GM19463 (cell line): ENCODE data around the gene SEMA3B.
"Not testable (repeated sequence)": the region's sequence is repeated elsewhere in the genome, so short reads cannot be mapped to it uniquely, and the experiment has no call there.

Source experiments
- ATAC-seq: cut with Tn5 transposase; IDR thresholded peaks from one replicate; pipeline ENCODE4 v1.9.1; 2021; ENCODE audit warnings: mild to moderate bottlenecking, moderate library complexity; ENCODE audit not compliant: unreplicated experiment

Gene SEMA3B

DNA sequence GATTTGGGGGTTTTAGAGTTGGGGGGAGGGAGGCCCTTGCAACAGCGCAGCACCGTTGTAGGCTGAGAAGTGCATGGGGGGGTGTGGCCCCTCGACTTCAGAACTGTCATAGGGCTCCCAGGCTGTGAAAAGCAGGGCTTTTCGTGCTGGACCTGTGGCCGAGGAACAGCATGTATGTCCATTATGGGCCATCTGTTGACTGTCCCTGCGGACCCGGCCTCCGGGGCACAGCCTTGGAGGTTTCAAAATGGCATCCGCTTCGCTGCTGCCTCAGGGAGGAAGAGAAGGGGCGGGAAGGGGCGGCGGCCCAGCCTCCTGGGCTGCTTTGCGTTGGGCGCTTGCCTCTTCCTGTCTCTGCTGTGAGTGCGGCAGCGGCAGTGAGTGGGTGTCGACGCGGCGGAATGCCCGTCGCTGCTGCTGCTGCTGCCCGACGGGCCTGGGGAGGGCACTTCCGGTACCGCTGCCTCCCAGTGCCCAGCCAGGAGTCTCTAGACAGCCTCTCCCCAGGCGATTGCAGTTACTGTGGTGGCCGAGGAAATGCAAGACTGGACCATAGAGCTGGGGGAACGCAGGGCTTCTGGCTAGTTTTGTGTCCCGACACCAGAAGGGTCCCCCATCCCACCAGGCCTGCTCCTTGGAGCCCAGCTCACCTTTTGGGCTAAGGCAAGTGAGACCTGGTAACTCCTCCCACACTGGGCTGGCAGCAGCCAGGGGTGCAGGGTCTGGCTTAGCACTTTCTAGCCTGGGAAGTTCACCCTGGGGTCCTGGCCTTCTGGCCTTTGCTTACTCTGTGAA lies 31.0 kb upstream of the SEMA3B start:
- ATAC-seq: peak; percentile 37

DNA sequence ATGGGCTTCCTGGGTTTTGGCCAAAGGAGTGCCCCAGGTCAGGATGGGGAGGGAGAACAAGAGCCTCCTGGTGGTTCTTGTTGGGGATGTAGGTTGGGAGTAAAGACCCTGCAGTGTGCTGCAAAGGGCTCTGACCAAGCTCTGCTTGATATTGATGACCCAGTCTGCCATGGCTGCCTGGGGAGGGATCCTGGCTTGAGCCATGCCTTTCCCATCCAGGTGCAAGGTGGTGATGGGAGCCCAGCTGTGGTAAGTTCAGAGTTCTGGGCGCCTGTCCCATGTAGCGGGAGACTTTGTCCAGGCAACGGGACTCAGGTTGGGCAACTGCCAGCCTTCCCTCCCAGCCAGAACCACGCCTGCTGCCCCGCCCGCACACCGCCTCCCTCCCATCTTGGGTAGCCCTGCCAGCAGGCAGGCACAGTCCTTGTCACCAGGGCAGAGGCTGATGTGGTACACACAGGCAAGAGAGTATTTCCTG lies 30.4 kb upstream of the SEMA3B start:
- ATAC-seq: no peak

GRCh38 chr3:50239649-50240048 lies 29.3 kb upstream of the SEMA3B start:
- no peak for ATAC-seq

DNA sequence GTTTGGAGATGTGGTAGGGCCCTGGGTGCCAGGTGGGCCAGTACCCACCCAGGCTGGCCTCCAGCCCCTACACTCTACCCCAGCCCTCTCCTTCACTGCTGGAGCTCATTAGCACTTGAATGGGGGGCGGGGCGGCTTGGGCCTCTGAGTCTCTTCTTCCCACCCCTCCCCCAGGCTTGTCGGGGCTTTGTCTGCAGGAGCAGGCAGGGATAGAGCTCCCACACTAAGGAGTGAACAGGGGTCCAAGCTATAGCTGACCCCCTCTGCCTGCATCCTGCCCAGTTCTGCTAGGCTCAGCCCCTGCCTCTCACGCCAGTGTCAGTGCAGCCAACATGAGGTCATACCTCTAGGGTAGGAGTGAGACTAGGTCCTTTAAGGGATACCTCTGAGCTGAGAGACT lies 27.8 kb upstream of the SEMA3B start:
- ATAC-seq: no peak

DNA sequence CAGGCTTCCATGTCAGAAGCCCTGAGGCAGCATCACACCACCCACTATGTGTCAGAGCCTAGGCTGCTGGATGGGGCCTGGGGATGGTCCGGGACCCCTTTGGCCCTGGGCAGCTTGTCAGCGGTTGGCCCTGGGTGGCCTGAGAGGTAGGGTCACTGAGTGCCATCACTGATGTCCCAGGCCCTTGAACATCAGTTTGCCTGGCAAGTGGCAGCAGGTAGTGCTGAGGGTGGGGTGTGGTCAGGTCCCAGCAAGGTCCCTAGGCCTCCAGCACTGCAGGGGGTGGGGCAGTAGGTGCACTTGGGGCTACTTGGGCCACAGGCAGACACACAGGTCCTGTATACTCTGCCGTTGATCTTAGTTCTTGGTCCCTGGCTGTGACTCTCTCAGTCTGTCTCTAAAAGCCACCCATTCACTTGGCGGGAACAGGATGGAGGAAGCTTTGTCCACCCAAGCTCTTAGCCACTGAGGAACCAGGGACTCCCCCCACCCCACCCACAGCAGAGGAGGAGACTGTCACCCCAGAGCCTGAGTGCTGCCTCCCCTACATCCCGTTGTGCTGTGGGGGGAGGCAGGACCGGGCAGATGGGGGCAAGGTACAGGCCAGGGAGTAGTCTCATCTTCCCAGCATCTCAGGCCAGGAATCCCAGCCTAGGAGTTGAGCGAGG lies 27.1 kb upstream of the SEMA3B start:
- no peak for ATAC-seq

DNA sequence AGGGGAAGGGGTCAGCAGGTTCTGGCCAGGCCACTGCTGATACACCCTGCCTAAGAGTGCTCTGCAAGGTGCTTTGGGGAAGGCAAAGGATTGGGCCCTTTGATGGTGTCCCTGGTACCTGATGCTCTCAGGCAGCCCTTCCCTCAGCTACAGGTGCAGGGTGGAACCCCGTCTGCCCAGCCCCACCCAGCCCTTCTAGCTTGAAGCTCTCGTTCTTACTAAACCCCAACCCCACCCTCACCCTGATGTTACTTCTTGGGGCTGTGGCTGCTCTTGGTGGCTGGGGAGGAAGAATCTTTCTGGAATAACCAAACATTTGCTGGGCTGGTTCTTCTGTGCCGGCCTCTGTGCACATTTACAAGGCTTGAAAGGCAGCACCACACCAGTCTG lies 26.6 kb upstream of the SEMA3B start:
- no peak for ATAC-seq

DNA sequence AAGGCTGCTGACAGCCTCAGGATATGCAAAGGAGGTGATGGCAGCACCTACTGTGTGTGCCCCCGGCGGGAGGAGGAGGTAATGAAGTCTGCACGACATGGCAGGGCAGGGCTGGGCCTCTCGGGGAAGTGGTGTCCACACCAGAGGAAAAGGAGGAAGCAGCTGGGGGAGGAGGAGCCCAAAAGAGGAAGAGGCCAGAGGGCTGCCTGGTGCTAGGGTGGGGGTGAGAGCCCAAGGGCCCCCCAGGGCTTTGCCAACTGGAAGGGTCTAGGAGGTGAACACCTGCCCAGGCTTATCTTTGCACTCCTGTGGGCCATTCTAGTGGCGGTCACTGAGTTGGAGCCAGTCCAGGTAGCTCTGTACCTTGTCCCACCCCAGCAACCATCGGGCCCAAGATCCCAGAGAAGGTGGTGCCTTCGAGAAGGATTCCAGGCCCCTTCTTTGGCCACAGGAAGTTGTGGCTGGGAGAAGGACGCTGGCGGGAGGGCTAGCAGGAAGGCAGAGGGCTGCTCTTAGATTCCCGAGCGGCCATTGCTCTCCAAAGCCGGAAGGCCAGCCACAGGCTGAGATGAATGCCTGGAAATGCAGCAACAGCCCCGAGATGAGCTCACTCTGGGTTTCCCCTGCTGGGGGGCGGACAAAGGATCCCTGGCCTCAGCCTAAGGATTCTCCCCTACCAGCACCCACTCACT lies 25.9 kb upstream of the SEMA3B start:
- ATAC-seq: no peak

DNA sequence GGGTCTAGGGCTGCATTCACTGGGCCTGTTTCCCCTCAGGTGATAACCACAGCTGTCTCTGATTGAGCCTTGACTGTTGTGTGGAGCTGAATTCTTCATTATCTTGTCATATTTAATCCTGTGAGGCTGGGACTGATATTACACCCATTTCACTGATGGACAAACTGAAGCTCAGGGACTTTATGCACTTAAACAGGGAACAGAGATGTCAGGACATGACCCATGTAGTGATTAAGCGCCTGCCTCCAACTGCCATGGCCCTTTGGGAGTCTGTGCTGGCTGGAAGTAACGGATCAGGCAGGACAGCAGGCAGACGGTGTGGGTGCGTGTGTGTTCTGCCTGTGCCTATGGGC lies 25.4 kb upstream of the SEMA3B start:
- ATAC-seq: no peak

GRCh38 chr3:50244813-50245212 lies 24.1 kb upstream of the SEMA3B start:
- ATAC-seq: not testable (repeated sequence)

- ATAC-seq: no peak
Measured at GRCh38 chr3:50245251-50245745, 23.6 kb upstream of the SEMA3B start.

GRCh38 chr3:50245831-50246516 lies 23.0 kb upstream of the SEMA3B start:
- ATAC-seq: peak; percentile 64

GRCh38 chr3:50246517-50246954 lies 22.4 kb upstream of the SEMA3B start:
- ATAC-seq: peak; percentile 63

DNA sequence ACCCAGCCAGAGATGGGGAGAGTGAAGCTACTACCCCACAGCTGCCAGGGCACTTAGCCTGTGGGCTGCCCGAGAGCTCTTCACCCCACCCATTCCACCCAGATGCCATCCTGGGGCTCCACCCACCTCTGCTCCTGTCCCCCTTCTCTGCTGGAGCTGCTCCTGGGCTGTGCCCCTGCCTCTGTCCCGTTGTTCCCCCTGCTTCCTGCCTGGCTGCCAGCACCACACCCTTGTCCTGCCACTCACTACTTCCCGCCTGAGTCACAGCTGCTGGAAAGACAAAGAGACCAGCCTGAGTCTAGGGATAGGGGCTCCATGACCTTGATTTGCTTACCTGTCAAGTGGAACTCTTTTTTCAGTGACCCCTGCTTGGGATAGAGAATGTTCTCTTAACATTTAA lies 20.6 kb upstream of the SEMA3B start:
- no peak for ATAC-seq

- no peak for ATAC-seq
Measured at GRCh38 chr3:50249457-50249856, 19.5 kb upstream of the SEMA3B start.

GRCh38 chr3:50250514-50250913 lies 18.4 kb upstream of the SEMA3B start:
- no peak for ATAC-seq

GRCh38 chr3:50251220-50251619 lies 17.7 kb upstream of the SEMA3B start:
- ATAC-seq: no peak

GRCh38 chr3:50254577-50255250 lies 14.2 kb upstream of the SEMA3B start:
- ATAC-seq: no peak

- ATAC-seq: no peak
Measured at GRCh38 chr3:50255251-50255615, 13.7 kb upstream of the SEMA3B start.

GRCh38 chr3:50256978-50257890 lies 11.7 kb upstream of the SEMA3B start:
- no peak for ATAC-seq
